GM21526 (cell line): ENCODE results near the gene NAA15.
A peak's percentile ranks its signal among the peaks of the same experiment; 100 is the strongest.
"Not testable (repeated sequence)": the region's sequence is repeated elsewhere in the genome, so short reads cannot be mapped to it uniquely, and the experiment has no call there.

ENCODE experiments used
- ATAC-seq: cut with Tn5 transposase; IDR thresholded peaks from one replicate; pipeline ENCODE4 v1.9.1; 2021; ENCODE audit warnings: moderate library complexity; ENCODE audit not compliant: unreplicated experiment, low FRiP score

Gene NAA15

DNA sequence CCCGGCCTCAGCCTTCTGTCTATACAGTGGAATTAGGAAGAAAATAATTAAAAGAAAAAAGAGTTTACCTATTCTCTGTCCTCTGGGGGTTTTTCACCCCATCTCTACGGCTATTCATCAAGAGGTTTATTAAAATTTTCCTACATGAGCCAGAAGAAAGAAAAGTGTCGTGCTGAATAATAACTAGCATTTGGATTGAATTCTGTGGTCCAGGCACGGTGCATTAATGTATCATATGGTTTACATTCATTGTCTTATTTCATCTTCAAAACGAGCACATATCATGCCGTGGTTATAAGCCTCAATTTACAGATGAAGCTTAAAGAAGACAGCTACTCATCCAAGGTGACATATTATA, 5.4 kb upstream of the NAA15 start:
- ATAC-seq = peak; percentile 1

DNA sequence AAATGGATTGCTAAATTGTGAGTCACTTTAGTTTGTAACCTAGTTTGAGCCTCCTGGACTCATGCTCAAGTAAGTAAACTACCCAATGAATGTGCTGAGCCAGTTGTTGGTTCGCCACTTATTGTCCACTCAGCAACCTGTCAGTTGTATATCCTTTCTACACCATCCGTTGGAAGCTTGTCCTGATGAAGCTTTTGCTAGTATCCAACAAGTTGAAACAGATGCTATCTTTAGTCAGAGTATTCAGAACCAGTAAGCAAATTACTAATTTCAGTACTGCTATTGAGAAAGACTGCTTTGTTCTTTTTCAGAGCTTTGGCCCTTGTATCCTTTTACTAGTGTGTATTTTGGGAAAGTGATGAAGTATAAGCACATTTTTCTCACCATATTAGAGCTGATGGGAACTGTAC, 4.3 kb upstream of the NAA15 start:
- ATAC-seq = no peak

DNA sequence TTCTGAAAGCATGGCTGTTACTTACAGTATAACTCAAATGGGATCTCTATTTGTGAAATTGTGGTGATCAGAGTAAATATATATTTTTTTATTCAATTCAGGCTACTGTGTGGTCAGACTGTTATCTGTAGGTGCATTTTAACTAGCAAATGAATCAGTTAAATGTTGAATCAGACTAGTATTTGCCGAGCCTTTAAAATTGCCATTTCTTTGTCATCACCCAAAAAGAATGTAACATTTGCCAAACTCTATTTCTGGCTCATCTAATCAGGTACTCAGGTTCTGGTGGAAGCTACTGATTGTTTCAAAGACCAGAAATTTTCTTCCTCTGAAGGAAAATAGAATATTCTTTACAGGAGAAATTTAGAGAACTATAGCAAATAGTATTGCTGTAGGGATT, 1.8 kb upstream of the NAA15 start:
- no peak for ATAC-seq

DNA sequence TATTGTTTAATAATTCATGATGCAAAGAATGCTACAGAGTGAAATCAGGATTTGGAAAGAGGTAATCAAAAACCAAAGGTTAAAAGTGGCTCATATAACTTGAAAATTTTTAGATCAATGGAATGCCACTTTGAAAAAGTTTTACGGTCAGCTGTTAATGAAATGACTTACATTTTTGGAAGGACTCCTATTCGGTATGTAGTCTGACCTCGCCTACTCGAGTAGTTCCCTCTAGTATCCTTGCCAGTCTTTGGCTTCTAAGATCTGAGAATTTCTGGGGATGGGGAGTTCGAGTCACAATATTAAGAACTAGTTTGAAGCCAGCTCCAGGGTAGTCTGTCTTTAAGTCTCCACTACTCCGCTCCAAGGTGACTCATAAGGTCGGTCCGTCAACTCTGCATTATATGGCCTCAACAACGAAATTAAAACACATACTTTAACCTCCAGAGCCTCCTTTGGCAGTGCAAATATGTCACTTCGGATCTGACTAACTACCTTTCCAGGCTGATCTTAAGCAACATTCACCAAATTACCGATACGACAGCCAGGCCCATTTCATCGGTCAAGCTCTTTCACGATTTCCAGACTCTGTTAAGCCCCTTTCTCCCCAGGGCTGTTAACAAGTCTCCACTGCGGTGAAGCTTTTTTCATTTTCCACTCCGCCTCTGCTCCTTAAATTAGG, 733 bp upstream of the NAA15 start:
- ATAC-seq = peak; percentile 9

DNA sequence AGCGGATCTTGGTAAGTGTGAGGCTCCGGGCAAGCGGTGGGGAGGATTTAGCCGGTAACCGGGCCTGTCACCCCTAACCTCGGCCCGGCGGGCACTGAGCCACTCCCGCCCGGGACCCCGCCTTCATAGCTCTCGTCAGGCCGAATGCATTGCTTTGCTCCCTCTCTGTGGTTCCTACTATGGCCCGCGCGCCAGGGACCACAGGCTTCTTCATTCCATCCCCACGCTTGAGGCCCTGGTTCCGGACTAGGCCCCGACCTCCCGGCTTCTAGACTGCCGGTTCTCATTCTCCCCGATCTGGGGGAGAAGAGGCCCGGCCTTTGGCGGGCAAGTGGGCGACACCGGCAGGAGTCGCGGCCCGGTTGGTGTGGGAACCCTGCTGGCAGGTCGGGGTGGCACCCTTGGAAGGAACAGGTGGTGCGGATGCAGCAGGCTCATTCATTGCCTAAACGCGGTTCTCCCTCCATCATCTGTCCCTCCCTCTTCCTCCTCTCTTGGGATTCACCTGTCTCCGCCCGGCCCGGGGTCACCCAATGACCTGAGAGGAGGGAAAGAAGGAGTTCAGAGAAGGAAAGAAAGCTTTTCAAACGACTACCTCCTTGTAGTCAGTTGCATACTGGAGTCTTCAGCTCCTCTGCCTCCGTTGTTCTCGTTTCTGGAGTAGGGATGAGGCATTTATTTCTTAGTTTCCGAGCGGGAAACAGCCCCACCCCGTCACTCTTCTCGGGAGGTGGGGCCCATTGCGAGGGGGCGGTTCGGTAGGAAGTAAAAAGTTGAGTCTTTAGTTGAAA, 711 bp downstream of the NAA15 start, which contains the start of gene NDUFC1:
NDUFC1 (minus strand) TSS at position 657 of the 791 bp plus-strand sequence. CDS start 6,679 bp downstream, outside the sequence.
- peak; percentile 35 for ATAC-seq

DNA sequence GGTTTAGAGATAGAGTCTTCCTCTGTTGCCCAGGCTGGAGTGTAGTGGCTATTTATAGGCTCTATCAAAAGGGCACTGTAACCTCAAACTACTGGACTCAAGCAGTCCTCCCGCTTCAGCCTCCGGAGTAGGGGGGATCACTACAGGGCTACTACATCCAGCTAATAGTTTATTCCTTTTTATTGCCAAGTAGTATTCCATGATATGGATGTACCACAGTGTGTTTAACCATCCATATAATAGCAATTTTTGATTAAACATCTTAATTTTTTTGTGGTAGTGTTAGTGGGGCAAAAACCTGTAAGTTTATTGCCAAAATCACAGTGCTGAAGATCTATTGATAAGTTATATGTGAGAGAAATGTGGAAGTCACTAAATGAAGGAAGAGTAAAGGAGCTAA, 3.6 kb downstream of the NAA15 start:
- ATAC-seq = no peak

DNA sequence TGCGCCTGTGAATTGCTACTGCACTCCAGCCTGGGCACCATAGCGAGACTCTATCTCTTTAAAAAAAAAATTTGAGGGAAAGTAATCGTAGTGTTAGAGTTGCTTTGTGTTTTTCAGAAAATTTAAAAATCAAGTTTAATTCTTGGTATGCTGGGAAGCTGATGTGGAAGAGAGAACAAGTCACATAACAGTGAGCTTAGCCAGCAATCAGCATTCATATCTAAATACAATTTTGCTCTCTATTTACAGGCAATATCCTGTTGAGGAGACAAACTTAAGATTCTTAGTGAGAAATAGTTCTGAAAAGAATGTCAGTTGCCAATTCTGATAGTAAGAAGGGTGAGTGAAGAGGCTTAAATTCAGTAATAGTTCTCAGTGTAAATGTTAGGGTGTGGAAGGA, 10.6 kb downstream of the NAA15 start:
- no peak for ATAC-seq

DNA sequence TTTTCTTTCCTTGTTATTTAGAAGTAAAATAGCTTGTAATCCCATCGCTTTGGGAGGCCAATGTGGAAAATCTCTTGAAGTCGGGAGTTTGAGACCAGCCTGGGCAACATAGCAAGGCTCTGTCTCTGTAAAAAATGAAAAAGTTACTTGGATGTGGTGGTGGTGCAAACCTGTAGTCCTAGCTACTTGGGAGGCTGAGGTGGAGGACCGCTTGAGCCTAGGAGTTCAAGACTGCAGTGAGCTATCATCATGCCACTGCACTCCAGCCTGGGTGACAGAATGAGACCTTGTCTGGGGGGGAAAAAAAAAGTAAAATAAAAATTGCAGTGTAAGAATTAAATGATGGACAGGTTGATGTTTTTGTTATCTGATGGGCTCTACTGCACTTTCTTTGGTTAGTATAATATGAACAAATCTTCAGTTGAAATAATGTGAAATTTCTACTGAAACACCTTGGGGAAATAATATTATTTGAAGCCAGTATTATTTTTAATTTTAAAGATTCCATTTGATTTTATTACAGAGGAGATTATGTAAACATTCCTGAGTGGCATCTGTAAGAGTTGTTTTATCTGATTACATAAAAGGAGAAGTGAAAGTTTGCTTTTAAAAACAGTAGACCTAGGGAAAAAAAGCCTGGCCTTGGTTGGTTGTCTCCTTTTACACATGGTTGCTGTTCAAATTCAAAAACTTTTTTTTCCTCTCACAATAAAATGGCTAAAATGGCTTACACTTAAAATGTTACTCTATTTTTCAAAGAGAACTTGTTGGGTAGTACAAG, 11.4 kb downstream of the NAA15 start:
- no peak for ATAC-seq

DNA sequence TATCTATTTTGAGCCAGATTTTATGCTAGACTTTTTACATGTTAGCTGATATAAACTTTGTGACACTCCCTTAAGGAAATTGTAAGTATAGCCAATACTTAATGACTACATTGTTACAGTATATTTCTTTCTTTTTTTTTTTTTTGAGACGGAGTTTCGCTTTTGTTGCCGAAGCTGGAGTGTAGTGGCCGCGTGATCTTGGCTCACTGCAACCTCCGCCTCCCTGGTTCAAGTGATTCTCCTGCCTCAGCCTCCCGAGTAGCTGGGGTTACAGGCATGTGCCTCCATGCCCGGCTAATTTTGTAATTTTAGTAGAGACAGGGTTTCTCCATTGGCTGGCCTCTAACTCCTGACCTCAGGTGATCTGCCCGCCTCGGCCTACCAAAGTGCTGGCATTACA, 12.1 kb downstream of the NAA15 start:
- not testable (repeated sequence) for ATAC-seq

DNA sequence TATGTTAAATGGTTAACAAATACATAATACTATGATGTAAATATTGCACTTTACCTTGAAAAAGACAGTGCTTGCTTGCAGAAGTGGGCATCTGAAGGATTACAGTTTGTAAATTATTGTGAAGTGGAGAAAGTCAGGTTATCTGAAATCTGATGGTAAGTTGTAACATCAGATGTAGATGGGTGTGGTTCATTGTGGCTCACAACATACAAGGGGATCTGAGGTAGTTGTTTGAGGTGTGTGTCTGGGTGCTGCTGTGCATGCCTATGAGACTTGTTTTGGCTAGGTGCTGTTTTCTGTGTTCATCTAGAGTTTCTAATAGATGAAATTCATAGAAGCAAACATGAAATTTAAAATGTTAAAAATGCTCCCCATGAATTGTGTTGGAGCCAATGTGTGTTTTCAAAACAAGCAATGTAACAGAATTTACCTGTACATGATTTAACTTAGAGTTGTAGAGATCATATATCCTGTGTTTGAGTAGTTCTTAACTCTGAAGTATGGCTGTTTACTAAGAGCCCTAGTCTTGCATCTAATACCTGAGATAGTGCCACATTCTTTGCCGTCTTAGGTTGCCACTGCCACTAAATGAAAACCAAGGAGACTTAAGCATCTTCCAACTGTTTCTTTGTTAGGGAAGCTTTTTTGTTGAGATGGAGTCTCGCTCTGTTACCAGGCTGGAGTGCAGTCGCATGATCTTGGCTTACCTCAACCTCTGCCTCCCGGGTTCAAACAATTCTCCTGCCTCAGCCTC, 12.9 kb downstream of the NAA15 start:
- no peak for ATAC-seq

DNA sequence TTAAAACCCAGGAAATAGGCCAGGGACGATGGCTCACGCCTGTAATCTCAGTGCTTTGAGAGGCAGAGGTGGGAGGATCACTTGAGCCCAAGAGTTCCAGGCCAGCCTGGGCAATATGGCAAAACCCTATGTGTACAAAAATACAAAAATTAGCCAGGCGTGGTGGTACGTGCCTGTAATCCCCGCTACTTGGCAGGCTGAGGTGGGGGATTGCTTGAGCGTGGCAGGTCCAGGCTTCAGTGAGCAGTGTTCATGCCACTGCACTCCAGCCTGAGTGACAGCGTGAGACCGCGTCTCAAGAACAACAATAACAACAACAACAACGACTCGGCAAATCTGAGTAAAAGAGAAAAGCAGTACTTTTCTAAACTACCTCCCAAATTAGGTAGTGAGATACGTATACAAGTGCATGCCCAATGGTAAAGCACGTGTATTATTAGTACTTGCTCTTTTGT, 13.9 kb downstream of the NAA15 start:
- no peak for ATAC-seq

DNA sequence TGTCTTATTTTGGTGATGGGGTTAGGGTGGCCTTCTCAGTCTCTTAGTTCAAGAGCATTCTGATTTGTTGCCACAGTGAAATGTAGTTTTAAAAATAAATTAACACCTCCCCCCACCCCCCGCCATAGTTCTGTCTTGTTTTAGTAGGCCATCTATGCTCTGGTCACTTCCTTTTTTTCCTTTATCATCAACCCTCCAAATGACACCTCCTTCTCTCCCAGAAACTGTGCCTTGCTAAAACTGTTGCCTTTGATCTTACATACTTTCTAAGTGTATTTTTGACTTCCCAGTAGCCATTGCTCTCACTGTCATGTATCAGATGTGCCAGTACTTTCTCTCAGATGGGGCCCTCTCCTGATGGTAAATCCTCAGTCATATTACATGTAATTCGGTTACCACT, 15.4 kb downstream of the NAA15 start:
- no peak for ATAC-seq

DNA sequence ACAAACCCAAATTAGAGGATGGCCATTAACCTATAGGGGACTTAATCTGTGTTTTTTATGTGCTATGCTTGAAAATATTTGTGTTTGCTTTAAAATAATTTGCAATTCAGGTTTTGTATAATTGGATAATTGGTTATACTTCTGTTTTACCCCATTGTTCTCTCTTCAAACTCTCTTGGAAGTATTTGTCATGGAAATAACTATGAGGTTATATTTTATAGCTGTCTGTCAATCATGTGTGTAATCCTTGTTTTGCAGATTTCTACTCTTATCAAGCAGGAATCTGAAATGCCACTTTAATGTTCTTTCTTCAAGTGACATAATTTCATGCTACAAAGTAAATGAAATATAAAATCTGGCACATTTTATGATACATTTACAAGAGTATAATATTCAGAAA, 16.3 kb downstream of the NAA15 start:
- no peak for ATAC-seq

DNA sequence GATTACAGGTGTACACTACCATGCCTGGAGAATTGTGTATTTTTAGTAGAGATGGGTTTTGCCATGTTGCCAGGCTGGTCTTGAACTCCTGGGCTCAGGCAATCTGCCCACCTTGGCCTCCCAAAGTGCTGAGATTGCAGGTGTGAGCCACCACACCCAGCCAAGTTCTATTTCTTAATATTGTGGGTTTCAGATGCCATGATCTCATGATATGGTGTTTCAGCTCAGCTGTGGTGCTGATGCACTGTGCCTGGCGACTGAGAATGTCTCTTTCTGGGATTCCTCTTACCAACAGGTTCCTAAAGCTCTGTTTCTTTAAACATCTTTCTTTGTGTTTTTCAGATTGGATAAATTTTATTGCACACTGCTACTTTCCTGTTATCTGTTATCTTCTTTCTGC, 18.3 kb downstream of the NAA15 start:
- no peak for ATAC-seq

DNA sequence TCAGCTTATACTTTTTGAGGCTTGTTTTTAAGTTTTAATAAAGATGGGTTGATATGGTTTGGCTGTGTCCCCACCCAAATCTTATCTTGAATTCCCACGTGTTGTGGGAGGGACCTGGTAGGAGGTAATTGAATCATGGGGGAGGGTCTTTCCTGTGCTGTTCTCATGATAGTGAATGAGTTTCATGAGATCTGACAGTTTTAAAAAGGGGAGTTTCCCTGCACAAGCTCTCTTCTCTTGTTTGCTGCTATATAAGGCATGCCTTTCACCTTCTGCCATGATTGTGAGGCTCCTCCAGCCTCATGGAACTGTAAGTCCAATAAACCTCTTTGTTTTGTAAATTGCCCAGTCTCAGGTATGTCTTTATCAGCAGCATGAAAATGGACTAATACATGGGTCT, 20.8 kb downstream of the NAA15 start:
- not testable (repeated sequence) for ATAC-seq

DNA sequence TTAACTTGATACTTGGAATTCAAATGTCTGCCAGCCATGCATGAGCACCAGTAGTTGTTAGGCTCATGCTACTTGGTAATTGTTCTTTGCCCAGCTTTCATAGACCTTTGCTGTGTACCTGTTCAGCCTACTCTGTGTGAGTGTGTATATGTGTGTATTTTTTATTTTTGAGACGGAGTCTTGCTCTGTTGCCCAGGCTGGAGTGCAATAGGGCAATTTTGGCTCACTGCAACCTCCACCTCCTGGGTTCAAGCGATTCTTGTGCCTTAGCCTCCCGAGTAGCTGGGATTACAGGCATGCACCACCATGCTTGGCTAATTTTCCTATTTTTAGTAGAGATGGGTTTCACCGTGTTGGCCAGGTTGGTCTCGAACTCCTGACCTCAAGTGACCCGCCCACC, 21.2 kb downstream of the NAA15 start:
- ATAC-seq = not testable (repeated sequence)

DNA sequence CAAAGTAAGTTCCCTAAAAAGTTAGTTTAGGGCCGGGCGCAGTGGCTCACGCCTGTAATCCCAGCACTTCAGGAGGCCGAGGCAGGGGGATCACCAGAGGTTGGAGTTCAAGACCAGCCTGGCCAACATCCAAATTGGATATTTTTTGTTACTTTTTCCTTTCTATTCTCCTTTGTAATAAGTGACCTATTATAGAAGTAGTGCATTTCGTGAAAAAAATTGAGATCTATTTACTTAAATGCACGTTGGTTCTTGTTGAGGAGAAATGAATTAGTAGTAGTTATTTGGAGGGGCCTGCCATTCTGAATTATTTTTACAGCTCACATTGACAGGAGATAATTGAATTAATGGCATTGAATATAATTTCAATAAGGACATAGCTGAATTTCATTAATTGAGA, 23.3 kb downstream of the NAA15 start:
- no peak for ATAC-seq

DNA sequence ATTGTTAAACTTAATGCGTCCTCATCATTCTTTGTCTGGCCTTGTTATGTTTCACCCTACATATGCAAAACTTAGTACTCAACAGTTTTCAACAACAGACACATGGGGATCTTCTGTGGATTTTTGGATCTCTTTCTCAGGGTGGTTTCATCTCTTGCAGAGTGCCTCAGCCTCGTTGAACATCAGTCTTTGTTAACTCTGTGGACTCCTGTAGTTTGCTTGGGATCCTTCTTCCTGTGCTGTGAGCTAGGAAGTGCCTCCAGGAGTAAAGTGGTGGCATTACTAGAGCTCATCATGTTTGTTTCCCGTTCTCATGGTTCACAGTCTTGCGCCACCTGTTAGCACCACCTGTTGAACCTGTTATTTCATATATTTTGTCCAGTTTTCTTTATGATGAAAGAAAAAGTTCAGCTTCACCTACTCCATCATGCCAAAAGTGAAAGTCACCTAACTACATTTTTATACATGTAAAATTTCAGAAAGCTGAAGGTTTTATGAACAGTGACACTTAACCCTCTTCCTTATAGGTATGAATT, 28.4 kb downstream of the NAA15 start:
- ATAC-seq = no peak

DNA sequence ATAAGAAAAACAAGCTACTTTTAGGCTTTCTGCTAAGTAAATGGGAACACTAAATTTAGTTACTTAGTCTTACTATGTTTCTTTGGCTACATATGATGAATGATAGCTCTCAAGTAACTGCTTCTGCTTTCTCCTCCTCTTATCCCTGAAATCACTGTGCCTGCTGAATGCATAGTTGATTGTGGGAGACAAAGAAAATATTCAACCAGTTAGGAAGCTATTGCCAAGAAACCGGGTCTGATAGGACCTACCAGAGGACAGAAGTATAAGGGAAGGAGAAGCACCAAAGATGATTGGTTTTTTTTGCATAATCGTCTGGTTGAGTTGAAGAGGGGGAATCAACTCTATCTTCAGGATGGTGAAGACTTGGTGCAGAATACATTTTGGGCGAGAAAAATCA, 29.0 kb downstream of the NAA15 start:
- no peak for ATAC-seq

DNA sequence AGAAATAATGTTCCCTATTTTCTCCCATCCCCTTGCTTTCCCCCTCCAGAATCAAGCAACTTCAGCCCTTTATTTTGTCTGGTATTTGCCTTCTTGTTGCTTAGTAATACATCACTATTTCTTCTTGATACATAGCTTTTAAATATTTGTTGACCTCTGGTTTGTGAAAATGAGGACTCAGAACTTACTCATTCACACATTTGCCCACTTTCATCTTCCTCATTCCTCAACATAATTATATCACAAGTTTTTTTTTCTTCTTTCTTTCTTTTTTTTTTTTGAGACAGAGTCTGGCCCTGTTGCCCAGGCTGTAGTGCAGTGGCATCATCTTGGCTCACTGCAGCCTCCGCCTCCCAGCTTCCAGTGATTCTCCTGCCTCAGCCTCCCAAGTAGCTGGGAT, 29.9 kb downstream of the NAA15 start:
- no peak for ATAC-seq
